GM21423 (cell line): ENCODE results near the gene RASGRP2.
A peak's percentile ranks its signal among the peaks of the same experiment; 100 is the strongest.
"Not testable (repeated sequence)": the region's sequence is repeated elsewhere in the genome, so short reads cannot be mapped to it uniquely, and the experiment has no call there.

Experiments
- ATAC-seq: cut with Tn5 transposase; IDR thresholded peaks from one replicate; pipeline ENCODE4 v1.9.1; 2021; ENCODE audit warnings: mild to moderate bottlenecking, moderate library complexity; ENCODE audit not compliant: unreplicated experiment

Gene RASGRP2

DNA sequence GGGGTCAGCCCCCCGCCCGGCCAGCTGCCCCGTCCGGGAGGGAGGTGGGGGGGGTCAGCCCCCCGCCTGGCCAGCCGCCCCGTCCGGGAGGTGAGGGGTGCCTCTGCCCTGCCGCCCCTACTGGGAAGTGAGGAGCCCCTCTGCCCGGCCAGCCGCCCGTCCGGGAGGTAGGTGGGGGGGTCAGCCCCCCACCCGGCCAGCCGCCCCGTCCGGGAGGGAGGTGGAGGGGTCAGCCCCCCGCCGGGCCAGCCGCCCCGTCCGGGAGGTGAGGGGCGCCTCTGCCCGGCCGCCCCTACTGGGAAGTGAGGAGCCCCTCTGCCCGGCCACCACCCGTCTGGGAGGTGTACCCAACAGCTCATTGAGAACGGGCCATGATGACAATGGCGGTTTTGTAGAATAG is 42.0 kb downstream of the RASGRP2 start:
- not testable (repeated sequence) for ATAC-seq

- ATAC-seq = no peak
Measured at GRCh38 chr11:64698427-64698826, 45.5 kb downstream of the RASGRP2 start.

DNA sequence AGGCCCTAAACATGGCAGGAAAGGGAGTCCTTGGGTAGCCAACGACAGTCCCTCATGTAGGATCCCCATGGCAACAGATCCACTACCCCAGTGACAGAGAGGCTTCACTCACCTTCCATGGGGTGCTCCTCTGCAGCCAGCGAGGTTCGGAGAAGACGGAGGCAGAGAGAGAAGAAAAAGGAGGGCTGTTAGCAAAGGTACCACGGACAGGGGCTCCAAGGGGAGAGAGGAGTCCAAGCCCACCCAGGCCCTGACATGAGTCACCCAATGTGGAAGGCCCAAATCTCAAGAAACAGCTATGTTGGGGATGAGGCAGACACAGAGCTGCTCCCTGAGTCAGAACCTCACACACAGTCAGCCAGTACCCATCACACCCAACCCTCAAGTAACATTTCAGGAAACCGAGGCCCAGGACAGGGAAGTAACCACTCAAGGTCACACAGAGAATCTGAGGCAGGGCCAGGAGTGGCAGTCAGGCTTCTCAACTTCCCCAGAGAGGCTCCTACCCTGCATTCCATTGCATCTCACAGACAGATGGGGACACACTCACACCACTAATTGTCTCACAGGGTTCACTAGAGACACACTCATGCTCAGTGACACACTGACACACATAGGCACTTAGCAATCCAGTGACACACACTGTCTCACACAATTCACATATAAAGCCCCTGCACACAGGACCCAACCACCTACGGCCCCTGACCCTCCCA is 46.1 kb downstream of the RASGRP2 start:
- no peak for ATAC-seq

- no peak for ATAC-seq
Measured at GRCh38 chr11:64696045-64696444, 47.9 kb downstream of the RASGRP2 start.

GRCh38 chr11:64695548-64695947 is 48.4 kb downstream of the RASGRP2 start:
- ATAC-seq = no peak

GRCh38 chr11:64694821-64695365 is 49.0 kb downstream of the RASGRP2 start:
- no peak for ATAC-seq

- no peak for ATAC-seq
Measured at GRCh38 chr11:64694026-64694755, 49.8 kb downstream of the RASGRP2 start.

DNA sequence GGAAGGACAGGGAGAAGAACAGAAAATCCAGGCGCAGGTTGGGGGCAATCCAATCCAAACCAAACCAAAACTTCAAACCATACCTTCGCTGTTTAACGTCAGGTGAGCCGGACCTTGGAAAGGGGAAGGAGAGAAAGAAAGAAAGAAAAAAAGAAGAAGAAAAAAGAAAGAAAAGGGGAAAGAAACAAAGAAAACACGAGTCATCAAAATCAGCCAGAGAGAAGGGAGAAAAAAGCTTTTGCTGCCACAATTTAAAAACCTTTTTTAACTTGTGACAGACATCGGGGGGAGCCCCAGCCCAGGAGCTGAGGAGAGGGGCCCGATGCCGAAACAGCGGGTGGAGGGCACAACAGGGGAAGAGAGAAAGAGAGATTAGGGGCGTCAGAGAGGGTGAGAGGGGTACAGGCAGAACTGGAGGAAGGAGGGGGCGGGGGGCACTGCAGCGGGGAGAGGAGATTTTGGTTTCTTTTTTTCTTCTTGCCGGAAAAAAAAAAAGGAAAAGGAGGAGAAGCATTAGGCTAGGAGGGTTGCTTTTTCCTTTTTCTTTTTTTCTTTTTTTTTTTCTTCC is 51.1 kb downstream of the RASGRP2 start:
- no peak for ATAC-seq

GRCh38 chr11:64691543-64691942 is 52.4 kb downstream of the RASGRP2 start:
- ATAC-seq = no peak

- no peak for ATAC-seq
Measured at GRCh38 chr11:64690235-64690634, 53.7 kb downstream of the RASGRP2 start.

DNA sequence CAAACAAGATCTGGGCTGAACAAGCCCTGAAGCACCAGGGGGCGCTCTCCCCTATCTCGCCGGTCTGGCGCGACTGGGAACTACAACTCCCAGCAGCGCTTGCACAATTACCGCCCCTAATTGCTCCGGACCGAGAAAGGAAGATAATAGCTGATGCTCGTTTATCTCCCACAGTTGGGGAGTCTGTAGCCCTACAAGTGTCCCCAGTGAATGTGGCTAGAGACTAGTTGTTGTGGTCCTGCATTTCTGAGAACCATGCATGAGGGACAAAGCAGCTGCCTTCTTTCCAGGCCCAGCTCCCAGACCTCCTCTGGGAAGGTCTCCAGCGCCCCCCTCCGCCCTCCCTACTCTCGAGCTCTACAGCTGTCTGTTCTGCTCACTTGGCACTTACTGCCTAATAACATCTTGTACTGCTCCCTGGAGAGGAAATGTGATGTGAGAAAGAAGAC is 55.4 kb downstream of the RASGRP2 start:
- ATAC-seq = peak; percentile 82

DNA sequence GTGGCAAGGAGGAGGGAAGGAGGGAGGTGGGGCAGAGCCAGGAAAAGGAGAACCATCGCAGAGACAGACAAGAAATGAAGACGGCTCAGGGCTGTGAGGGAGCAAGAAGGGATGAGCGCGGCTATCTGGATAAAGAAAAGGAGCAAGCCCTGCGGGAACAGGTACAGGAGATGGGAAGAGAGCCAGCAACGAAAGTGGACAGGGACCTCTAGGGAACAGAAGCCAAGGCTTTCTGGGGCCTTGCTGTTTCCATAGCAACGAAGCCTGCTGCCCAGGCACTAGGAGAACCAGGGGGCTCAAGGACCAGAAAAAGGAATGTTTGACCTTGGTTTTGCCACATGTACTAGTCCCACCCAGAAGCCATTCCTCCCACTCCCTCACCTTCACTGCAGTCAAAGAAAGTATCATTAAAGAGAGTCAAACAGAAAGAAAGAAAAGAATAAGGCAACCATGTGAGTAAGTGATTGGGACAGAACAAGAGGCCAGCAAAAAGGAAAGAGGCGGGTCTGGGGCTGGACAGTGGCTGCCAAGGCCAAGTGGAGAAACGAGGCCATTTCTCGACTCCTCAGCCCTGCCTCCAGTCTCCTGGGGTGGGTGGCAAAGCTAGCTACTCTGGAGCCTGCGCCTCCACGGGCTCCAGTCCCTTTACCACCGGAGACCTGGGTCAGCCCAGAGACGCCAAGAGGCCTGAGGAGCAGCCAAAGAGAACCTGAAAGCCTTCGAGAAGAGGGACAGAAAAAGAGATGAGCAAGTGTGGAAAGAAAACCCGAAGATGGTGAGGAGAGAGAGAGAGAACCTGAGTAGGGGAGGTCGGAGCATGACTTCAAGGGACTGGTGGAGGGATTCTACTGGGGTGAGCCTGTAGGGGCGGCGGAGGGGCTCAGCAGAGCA is 56.1 kb downstream of the RASGRP2 start:
- ATAC-seq = no peak

GRCh38 chr11:64687204-64687603 is 56.7 kb downstream of the RASGRP2 start:
- no peak for ATAC-seq

GRCh38 chr11:64686466-64687170 is 57.3 kb downstream of the RASGRP2 start:
- ATAC-seq = no peak

DNA sequence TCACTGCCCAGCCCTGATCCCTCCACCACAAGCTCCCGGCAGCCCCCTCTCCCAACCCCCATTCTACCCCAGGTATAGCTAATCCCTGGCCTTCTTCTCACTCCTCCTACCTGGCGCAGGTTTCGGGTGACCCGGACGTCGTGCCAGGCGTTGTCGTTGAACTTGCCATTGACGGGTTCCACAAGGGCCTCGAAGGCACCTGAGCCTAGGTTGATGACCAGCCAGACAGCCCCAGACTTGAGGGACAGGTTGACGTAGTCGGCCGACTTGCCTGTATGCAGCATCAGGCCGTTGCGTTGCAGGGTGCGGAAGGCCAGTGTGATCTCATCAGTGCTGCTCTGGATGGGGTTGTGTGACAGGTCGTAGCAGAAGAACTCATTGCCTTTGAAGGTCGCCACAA is 58.4 kb downstream of the RASGRP2 start:
- ATAC-seq = no peak

GRCh38 chr11:64684357-64684756 is 59.6 kb downstream of the RASGRP2 start:
- no peak for ATAC-seq

- no peak for ATAC-seq
Measured at GRCh38 chr11:64681171-64681570, 62.8 kb downstream of the RASGRP2 start.

GRCh38 chr11:64679846-64680245 is 64.1 kb downstream of the RASGRP2 start:
- no peak for ATAC-seq

- ATAC-seq = no peak
Measured at GRCh38 chr11:64677441-64678023, 66.4 kb downstream of the RASGRP2 start.
